ENCODE measurements around the gene CEMIP.
A peak's percentile ranks its signal among the peaks of the same experiment; 100 is the strongest.

The CEMIP gene

GRCh38 chr15:80779658-80780415 lies 667 bp downstream of the CEMIP start:
- peaks cover 2% of the 10 kb centered on the region for H3K27me3 ChIP-seq (replicated peaks; ENCODE audit: control insufficient read depth, insufficient read depth, low read length)

GRCh38 chr15:80780416-80781221 lies 1.4 kb downstream of the CEMIP start:
- TF ChIP-seq CTCF (IDR thresholded peaks at IDR 0.05; ENCODE audit: insufficient read depth, low read length, poor library complexity, severe bottlenecking) = no peak
- no peak for DNase-seq (ENCODE audit: extremely low read depth, insufficient read length)
- Histone ChIP-seq H3K4me3 (replicated peaks; ENCODE audit: low read depth, low read length) (no peak overlapping the region), H3K27me3 (replicated peaks; ENCODE audit: control insufficient read depth, insufficient read depth, low read length) (peaks cover 4% of the 10 kb centered on the region), H3K36me3 (ENCODE audit: control insufficient read depth, insufficient read depth, low read length) (no peaks in the 10 kb centered on the region)

More at GRCh38 chr15:80779658-80780415, 667 bp downstream of the CEMIP start:
- TF ChIP-seq CTCF (IDR thresholded peaks at IDR 0.05; ENCODE audit: insufficient read depth, low read length, poor library complexity, severe bottlenecking) = no peak
- Histone ChIP-seq H3K4me3 (replicated peaks; ENCODE audit: low read depth, low read length) (no peak overlapping the region; the same call in 1 of the 2 replicates), H3K36me3 (ENCODE audit: control insufficient read depth, insufficient read depth, low read length) (no peaks in the 10 kb centered on the region)
- DNase-seq (ENCODE audit: extremely low read depth, insufficient read length) = peak; percentile 18

GRCh38 chr15:80783260-80783659 lies 4.1 kb downstream of the CEMIP start:
- Histone ChIP-seq H3K4me3 (replicated peaks; ENCODE audit: low read depth, low read length) (no peak overlapping the region), H3K27me3 (replicated peaks; ENCODE audit: control insufficient read depth, insufficient read depth, low read length) (peaks cover 4% of the 10 kb centered on the region), H3K36me3 (ENCODE audit: control insufficient read depth, insufficient read depth, low read length) (no peaks in the 10 kb centered on the region)
- DNase-seq (ENCODE audit: extremely low read depth, insufficient read length) = no peak
- no peak for TF ChIP-seq CTCF (IDR thresholded peaks at IDR 0.05; ENCODE audit: insufficient read depth, low read length, poor library complexity, severe bottlenecking)

- DNase-seq (ENCODE audit: extremely low read depth, insufficient read length) = no peak
- peaks cover 5% of the 10 kb centered on the region; the same call in 1 of the 2 replicates for H3K27me3 ChIP-seq (replicated peaks; ENCODE audit: control insufficient read depth, insufficient read depth, low read length)
- no peak for TF ChIP-seq CTCF (IDR thresholded peaks at IDR 0.05; ENCODE audit: insufficient read depth, low read length, poor library complexity, severe bottlenecking)
- no peak overlapping the region for H3K4me3 ChIP-seq (replicated peaks; ENCODE audit: low read depth, low read length)
- H3K36me3 ChIP-seq (ENCODE audit: control insufficient read depth, insufficient read depth, low read length) = no peaks in the 10 kb centered on the region
Observed at GRCh38 chr15:80785335-80785734, 6.2 kb downstream of the CEMIP start.

GRCh38 chr15:80785811-80786354 lies 6.7 kb downstream of the CEMIP start:
- no peak for DNase-seq (ENCODE audit: extremely low read depth, insufficient read length)
- no peak overlapping the region for H3K4me3 ChIP-seq (replicated peaks; ENCODE audit: low read depth, low read length)
- no peak for TF ChIP-seq CTCF (IDR thresholded peaks at IDR 0.05; ENCODE audit: insufficient read depth, low read length, poor library complexity, severe bottlenecking)
- H3K27me3 ChIP-seq (replicated peaks; ENCODE audit: control insufficient read depth, insufficient read depth, low read length) = peaks cover 5% of the 10 kb centered on the region; the same call in 1 of the 2 replicates
- no peaks in the 10 kb centered on the region for H3K36me3 ChIP-seq (ENCODE audit: control insufficient read depth, insufficient read depth, low read length)

All from GM06990 (cell line).